IPS-15b (cell line): ENCODE data around the gene SLC16A11.
A peak's percentile ranks its signal among the peaks of the same experiment; 100 is the strongest.

Experiments
- H3K27me3 ChIP-seq: one replicate; pipeline ENCODE4 v1.6.1; 2013; ENCODE audit warnings: low read length; ENCODE audit not compliant: control insufficient read depth, insufficient read depth
- H3K36me3 ChIP-seq: one replicate; pipeline ENCODE4 v1.6.1; 2013; ENCODE audit warnings: low read length; ENCODE audit not compliant: control insufficient read depth, insufficient read depth
- H3K4me1 ChIP-seq: one replicate; pipeline ENCODE4 v1.6.1; 2013; ENCODE audit warnings: mild to moderate bottlenecking, low read length; ENCODE audit not compliant: control insufficient read depth, insufficient read depth
- H3K4me3 ChIP-seq: one replicate; pipeline ENCODE4 v1.5.1; 2013; ENCODE audit warnings: low read depth, low read length
- H3K9ac ChIP-seq: one replicate; pipeline ENCODE4 v1.6.1; 2013; ENCODE audit warnings: low read depth, mild to moderate bottlenecking, low read length
- H3K9me3 ChIP-seq: one replicate; pipeline ENCODE4 v1.6.1; 2013; ENCODE audit warnings: mild to moderate bottlenecking, low read length; ENCODE audit not compliant: control insufficient read depth, insufficient read depth

The SLC16A11 gene

GRCh38 chr17:7035591-7036368, 8.1 kb downstream of the SLC16A11 start, which contains the start of gene SLC16A13:
Gene SLC16A13 (plus strand): TSS chr17:7036015. CDS start chr17:7036383, 368 bp downstream.
- H3K4me1 ChIP-seq = peaks cover 8% of the 10 kb centered on the region
- peak within 1 kb of the TSS; percentile 80 for H3K4me3 ChIP-seq
- H3K27me3 ChIP-seq = peaks cover 5% of the 10 kb centered on the region
- H3K9ac ChIP-seq = peak within 1 kb of the TSS; percentile 83
- no peaks in the 10 kb centered on the region for H3K9me3 ChIP-seq
- H3K36me3 ChIP-seq = no peaks in the 10 kb centered on the region

- H3K36me3 ChIP-seq = no peaks in the 10 kb centered on the region
- peaks cover 5% of the 10 kb centered on the region for H3K27me3 ChIP-seq
- H3K9ac ChIP-seq = peak overlapping the region; percentile 76
- peaks cover 8% of the 10 kb centered on the region for H3K4me1 ChIP-seq
- no peaks in the 10 kb centered on the region for H3K9me3 ChIP-seq
- H3K4me3 ChIP-seq = peak overlapping the region; percentile 80
Measured at GRCh38 chr17:7034955-7035590, 8.8 kb downstream of the SLC16A11 start.

- Histone ChIP-seq H3K36me3 (no peaks in the 10 kb centered on the region), H3K9ac (no peak overlapping the region), H3K27me3 (peaks cover 3% of the 10 kb centered on the region), H3K4me1 (no peaks in the 10 kb centered on the region), H3K9me3 (no peaks in the 10 kb centered on the region), H3K4me3 (no peak overlapping the region)
Measured at GRCh38 chr17:7029659-7030058, 14.2 kb downstream of the SLC16A11 start.

GRCh38 chr17:7029096-7029495, 14.8 kb downstream of the SLC16A11 start:
- Histone ChIP-seq H3K36me3 (no peaks in the 10 kb centered on the region), H3K4me1 (no peaks in the 10 kb centered on the region), H3K27me3 (peaks cover 6% of the 10 kb centered on the region), H3K9me3 (no peaks in the 10 kb centered on the region), H3K9ac (no peak overlapping the region), H3K4me3 (no peak overlapping the region)

- H3K9me3 ChIP-seq = no peaks in the 10 kb centered on the region
- H3K36me3 ChIP-seq = peaks cover 3% of the 10 kb centered on the region
- H3K27me3 ChIP-seq = peaks cover 17% of the 10 kb centered on the region
- no peaks in the 10 kb centered on the region for H3K4me1 ChIP-seq
- H3K4me3 ChIP-seq = no peak overlapping the region
- H3K9ac ChIP-seq = no peak overlapping the region
Measured at GRCh38 chr17:7027335-7027734, 16.6 kb downstream of the SLC16A11 start.

- Histone ChIP-seq H3K27me3 (peaks cover 21% of the 10 kb centered on the region), H3K4me1 (no peaks in the 10 kb centered on the region), H3K4me3 (no peak overlapping the region), H3K9me3 (no peaks in the 10 kb centered on the region), H3K9ac (no peak overlapping the region), H3K36me3 (peaks cover 3% of the 10 kb centered on the region)
Measured at GRCh38 chr17:7026471-7027115, 17.3 kb downstream of the SLC16A11 start.

GRCh38 chr17:7025245-7025644, 18.6 kb downstream of the SLC16A11 start:
- Histone ChIP-seq H3K27me3 (peaks cover 34% of the 10 kb centered on the region), H3K9me3 (no peaks in the 10 kb centered on the region), H3K4me1 (peaks cover 1% of the 10 kb centered on the region), H3K36me3 (peaks cover 3% of the 10 kb centered on the region), H3K4me3 (no peak overlapping the region), H3K9ac (no peak overlapping the region)

GRCh38 chr17:7024402-7024785, 19.5 kb downstream of the SLC16A11 start:
- peaks cover 36% of the 10 kb centered on the region for H3K27me3 ChIP-seq
- H3K4me1 ChIP-seq = peaks cover 3% of the 10 kb centered on the region
- no peak overlapping the region for H3K9ac ChIP-seq
- H3K4me3 ChIP-seq = no peak overlapping the region
- H3K36me3 ChIP-seq = peaks cover 3% of the 10 kb centered on the region
- H3K9me3 ChIP-seq = no peaks in the 10 kb centered on the region

- peaks cover 3% of the 10 kb centered on the region for H3K4me1 ChIP-seq
- peaks cover 3% of the 10 kb centered on the region for H3K36me3 ChIP-seq
- peak overlapping the region; percentile 37 for H3K9ac ChIP-seq
- no peaks in the 10 kb centered on the region for H3K9me3 ChIP-seq
- H3K4me3 ChIP-seq = peak overlapping the region; percentile 81
- peaks cover 36% of the 10 kb centered on the region for H3K27me3 ChIP-seq
Measured at GRCh38 chr17:7023576-7024401, 20.1 kb downstream of the SLC16A11 start.

- no peaks in the 10 kb centered on the region for H3K9me3 ChIP-seq
- peaks cover 3% of the 10 kb centered on the region for H3K4me1 ChIP-seq
- peak within 1 kb of the TSS; percentile 81 for H3K4me3 ChIP-seq
Measured at GRCh38 chr17:7022781-7023571, 20.9 kb downstream of the SLC16A11 start, which contains the start of gene BCL6B. Gene BCL6B (plus strand): TSS chr17:7023050. CDS start chr17:7023672, 622 bp downstream.

More at GRCh38 chr17:7022781-7023571, 20.9 kb downstream of the SLC16A11 start, which contains the start of gene BCL6B:
- Histone ChIP-seq H3K9ac (peak within 1 kb of the TSS; percentile 37), H3K36me3 (peaks cover 3% of the 10 kb centered on the region), H3K27me3 (peaks cover 36% of the 10 kb centered on the region)
